HG02973 (cell line): ENCODE results near the gene SMIM10.
"Not testable (repeated sequence)": the region's sequence is repeated elsewhere in the genome, so short reads cannot be mapped to it uniquely, and the experiment has no call there.

Experiments
- ATAC-seq: cut with Tn5 transposase; IDR thresholded peaks from one replicate; pipeline ENCODE4 v1.9.1; 2021; ENCODE audit warnings: moderate library complexity; ENCODE audit not compliant: unreplicated experiment

SMIM10 gene

DNA sequence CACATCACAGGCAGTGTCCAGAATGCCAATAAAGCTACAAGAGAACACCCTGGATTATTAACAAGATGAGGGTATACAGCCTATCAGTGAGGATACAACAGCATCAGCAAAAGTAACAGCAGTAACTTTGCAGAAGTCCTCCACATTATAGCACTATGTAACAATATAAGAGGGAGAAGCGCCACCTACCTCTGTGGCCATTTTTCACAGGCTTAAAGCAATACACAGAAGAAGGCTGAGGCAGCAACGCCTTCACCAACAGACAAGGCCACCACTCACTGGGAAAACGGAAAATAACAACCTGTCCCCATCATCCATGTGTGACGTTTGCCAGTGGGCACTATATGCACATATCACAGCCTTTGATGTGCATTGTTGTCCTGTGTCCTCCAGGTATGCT lies 19.0 kb downstream of the SMIM10 start:
- no peak for ATAC-seq

DNA sequence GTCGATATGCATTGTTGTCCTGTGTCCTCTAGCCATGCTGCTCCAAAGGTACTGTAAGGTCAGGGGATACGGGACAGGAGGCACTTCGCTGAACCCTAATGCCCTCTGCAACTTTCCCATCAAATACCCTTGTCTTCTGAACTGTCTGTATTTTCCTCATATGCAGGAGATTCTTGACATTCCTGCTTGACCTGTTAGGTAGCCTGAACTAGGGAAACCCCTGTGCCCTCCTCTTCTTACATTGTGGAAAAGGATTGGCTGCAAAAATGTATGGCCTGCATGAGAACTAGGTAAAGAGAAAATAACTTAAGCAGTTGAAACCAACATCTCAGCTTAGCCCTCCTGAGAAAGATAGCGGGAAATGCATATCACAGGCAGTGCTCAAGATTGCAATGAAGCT lies 20.1 kb downstream of the SMIM10 start:
- ATAC-seq: no peak

DNA sequence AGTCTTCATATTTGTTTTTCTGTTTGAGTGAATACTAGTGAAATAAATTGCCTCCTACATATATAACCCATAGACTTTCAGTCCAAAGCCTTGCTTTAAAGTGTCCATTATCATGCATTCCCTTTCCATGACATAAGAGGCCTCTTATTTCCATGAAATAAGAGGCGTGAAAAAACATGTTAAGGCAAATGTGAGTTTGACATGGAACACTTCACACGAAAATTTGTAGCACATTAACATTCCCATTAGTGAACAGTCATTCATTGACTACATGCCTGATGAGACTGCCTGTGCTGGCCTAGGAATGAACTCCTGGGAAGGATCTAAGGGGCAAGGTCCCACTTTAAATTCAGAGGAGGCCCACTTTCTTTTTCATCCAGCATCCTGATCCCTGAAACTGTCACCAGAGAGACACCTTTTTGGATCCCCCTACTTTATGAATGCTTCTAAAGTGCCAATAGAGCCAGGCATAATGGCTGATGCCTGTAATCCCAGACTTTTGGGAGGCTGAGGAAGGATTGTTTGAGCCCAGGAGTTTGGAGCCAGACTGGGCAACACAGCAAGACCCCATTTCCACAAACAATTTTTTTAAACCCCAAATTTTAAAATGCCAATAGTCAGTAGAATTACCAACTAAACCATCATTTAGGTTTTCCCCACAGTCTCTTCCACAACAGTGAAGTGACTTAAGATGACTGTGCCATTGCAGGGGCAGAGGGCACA lies 24.9 kb downstream of the SMIM10 start:
- no peak for ATAC-seq

DNA sequence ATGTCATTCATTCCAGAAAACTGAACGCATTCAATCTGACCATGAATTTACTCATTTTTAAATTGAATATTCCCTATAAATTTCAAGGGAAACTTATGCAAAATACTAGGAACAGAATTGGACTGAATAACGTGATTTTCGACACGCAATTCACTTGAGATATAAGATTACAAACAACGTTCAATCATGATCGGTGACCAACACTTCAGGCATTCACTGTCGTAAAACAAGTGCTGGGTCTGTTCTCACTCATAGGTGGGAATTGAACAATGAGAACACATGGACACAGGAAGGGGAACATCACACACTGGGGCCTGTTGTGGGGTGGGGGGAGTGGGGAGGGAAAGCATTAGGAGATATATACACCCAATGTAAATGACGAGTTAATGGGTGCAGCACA lies 29.1 kb downstream of the SMIM10 start:
- ATAC-seq: not testable (repeated sequence)

DNA sequence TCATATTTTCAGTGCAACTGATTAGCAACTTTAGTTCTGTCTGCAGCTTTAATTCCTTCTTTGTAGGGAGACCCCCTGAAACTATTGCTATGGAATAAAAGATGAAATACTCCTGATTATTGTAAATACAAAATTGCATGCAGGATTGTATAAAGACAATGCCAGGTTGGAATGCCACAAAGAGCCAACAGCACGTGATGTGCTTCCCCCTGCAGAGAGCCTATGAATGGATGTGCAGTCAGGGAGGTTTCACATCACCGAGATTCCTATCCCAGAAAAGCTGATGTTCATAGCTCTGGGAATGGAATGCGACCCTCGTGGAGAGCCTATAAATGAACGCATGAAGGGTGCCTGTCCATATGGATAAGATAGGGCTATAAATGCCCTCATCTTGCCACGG lies 33.0 kb downstream of the SMIM10 start:
- ATAC-seq: not testable (repeated sequence)

DNA sequence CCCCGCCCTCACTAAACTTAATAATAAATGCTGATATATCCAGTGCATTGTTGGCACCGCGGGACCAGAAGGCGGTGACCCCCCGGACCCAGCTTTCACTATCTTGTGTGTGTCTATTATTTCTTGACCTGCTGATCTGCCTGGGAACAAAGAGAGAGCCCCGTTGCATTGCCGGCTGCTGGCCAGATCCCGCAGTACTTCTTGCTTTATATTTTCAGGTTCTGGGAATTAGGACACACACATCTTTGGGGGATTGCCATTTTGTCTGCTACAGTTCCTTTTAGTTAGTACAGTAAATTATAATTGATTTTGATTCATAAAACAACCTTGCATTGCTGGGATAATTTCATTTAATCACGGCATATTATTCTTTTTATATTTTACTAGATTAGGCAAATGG lies 33.7 kb downstream of the SMIM10 start:
- no peak for ATAC-seq

DNA sequence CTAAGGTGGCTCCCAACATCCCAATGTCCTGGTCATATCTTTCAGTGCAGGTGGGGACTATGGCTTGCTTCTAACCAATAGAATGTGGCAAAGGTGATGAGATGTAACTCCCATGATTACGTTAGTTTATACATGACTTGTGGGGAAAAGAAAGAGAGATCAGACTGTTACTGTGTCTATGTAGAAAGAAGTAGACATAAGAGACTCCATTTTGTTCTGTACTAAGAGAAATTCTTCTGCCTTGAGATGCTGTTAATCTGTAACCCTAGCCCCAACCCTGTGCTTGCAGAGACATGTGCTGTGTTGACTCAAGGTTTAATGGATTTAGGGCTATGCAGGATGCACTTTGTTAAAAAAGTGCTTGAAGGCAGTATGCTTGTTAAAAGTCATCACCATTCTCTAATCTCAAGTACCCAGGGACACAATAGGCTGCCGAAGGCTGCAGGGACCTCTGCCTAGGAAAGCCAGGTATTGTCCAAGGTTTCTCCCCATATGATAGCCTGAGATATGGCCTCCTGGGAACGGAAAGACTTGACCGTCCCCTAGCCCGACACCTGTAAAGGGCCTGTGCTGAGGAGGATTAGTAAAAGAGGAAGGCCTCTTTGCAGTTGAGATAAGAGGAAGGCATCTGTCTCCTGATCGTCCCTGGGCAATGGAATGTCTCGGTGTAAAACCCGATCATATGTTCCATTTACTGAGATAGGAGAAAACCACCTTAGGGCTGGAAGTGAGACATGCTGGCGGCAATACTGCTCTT lies 39.6 kb downstream of the SMIM10 start:
- ATAC-seq: not testable (repeated sequence)

DNA sequence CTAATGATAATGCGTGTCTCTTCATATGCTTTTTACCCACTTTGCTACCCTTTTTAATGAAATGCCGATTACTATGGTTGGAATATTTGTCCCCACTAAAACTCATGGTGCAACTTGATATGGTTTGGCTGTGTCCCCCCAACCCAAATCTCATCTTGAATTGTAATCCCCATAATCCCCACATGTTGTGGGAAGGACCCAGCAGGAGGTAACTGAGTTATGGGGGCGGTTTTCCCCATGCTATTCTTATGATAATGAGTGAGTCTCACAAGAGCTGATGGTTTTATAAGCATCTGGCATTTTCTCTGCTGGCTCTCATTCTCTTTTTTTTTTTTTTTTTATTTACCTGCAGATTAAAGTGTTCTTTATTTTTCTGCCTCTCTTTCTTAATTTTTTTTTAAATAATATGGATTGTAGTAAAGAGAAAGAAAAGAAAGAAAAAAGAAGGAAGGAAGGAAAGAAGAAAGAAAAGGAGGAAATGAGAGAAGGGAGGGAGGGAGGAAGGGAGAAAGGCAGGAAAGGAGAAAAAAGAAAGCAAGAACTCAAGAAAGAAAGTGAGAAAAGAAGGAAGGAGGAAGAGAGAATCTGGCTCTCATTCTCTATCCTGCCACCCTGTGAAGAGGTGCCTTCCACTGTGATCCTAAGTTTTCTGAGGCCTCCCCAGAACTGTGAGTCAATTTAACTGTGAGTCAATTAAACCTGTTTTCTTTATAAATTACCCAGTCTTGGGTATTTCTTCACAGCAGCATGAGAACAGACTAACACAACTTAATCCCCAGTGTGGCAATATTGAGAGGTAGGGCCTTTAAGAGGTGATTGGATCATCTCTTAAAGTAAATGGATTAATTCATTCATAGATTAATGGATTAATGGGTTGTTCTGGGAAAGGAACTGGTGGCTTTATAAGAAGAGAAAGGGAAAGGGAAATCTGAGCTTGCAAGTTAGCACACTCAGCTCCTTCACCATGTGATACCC lies 50.6 kb downstream of the SMIM10 start:
- not testable (repeated sequence) for ATAC-seq
